ENCODE measurements around the gene MSLN.

The MSLN gene

DNA sequence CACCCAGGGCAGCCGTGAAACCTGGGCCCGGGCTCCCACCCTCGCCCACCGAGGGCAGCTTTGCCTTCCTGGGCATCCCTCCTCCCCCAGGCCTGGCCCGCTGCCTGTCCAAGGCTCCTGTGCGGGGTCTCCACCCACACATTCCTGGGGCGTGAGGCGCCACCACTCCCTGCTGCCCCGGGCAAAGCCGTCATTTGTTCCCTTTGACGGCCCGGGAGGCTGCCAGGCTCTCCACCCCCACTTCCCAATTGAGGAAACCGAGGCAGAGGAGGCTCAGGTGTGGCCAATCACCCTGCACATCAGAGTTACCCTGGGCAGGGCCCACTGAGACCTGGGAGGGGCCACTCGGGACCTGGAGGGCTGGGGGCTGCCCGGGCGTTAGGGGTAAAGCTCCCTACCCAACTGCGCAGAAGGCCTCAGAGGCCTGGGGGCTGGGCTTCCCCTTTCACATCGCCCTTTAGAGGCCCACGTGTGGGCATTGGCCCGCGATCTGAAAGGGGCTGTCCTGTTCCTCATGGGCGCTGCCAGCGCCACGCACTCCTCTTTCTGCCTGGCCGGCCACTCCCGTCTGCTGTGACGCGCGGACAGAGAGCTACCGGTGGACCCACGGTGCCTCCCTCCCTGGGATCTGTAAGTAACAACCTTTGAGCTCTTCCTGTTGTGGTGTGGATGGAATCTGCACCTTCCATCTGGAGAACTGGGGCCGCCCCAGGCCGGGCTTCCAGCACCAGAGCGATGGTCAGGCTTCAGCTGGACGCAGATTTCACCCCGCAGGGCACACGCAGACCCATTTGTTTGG lies at the start of gene MSLN:
TSS of gene MSLN (plus strand) at position 190 of the 799 bp plus-strand sequence. CDS start 1,947 bp downstream, outside the sequence.
- no peak for DNase-seq (ENCODE audit: low read depth in 2 of 2)

DNA sequence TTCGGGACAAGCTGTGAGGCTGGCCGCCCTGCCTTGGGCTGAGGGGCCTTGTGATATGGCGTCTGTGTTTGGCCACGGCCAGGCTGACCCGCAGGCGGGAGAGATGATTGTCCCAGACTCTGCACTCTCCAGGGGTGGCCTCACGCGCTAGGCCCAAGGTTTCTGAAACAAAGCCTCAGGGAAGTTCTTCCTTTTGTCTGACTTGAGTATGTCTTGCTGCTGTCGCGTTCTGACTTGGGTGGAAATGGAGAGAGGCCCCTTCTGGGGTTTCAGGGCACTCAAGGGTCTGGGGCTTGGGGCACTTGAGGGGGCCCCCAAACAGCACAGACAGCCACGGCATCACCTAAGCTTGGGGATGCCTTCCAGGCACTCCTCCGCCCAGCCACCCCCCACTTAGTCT lies 49.5 kb upstream of the MSLN start:
- DNase-seq (ENCODE audit: low read depth in 2 of 2), result no peak

DNA sequence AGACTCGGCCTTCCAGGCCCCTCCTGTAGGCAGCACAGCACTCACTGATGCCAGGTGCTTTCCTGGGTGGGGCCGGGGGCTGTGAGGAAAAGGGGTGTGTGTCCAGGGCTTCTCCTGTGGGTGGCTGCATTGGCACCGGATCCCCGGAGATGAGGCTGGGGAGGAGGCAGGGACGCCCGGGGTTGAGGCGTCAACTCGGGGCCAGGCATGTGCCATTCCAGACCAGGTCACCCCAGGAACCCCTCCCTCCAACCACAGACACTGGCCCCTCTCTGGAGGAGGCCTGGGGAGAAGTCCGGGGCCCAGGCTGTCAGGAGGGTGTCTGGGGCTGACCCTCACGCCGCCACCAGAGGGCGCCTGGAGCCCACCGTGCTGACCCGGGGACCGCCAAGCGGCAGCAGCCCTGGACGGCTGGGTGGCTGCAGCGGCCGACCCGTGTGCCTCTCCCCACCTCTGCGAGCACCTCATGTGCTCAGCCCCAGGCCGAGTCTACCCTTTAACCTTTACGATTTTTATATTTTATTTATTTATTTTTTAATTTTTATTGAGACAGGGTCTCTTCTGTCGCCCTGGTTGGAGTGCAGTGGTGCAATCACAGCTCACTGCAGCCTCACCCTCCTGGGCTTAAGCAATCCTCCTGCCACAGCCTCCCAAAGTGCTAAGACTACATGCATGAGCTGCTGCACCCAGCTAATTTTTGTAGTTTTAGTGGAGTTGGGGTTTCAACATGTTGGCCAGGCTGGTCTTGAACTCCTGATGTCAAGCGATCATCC lies 48.8 kb upstream of the MSLN start:
- peak; percentile 49 to 72 for DNase-seq (ENCODE audit: low read depth in 2 of 2)

DNA sequence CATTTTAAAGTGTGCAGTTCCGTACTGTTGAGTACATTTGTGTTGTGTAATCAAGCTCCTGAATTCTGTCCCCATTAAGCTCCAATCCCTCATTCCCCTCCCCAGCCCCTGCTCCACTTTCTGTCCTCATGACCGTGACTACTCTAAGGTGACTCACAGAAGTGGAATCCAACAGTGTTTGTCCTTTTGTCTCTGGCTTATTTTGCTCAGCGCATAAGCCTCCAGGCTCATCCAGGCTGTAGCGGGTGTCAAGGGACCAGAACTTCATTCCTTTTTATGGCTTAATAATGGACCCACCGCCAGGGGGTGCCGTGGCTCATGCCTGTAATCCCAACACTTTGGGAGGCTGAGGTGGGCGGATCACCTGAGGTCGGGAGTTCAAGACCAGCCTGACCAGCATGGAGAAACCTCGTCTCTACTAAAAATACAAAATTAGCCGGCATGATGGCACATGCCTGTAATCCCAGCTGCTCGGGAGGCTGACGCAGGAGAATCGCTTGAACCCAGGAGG lies 47.7 kb upstream of the MSLN start:
- peak in 1 of 2 experiments; percentile 62 for DNase-seq (ENCODE audit: low read depth in 2 of 2)

DNA sequence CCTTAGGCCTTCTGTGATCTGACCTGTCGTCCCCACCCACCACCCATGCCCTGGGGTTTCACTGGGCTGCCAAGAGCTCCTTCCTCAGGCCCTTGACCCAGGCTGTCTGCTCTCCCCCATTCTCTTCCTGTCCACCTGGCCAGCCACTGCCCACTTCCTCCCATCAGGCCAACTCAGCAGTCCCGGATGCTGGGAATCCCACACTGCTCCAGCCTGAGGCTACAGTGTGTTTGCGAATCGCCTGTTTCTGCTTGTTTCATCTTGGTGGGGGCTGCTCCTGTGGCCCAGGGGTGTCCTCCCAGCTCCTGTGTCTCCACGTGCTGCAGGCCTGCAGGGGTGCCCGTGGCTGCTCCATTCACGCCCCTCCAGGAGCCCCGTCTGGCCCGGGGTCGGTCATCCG lies 46.5 kb upstream of the MSLN start:
- DNase-seq (ENCODE audit: low read depth in 2 of 2), result no peak

DNA sequence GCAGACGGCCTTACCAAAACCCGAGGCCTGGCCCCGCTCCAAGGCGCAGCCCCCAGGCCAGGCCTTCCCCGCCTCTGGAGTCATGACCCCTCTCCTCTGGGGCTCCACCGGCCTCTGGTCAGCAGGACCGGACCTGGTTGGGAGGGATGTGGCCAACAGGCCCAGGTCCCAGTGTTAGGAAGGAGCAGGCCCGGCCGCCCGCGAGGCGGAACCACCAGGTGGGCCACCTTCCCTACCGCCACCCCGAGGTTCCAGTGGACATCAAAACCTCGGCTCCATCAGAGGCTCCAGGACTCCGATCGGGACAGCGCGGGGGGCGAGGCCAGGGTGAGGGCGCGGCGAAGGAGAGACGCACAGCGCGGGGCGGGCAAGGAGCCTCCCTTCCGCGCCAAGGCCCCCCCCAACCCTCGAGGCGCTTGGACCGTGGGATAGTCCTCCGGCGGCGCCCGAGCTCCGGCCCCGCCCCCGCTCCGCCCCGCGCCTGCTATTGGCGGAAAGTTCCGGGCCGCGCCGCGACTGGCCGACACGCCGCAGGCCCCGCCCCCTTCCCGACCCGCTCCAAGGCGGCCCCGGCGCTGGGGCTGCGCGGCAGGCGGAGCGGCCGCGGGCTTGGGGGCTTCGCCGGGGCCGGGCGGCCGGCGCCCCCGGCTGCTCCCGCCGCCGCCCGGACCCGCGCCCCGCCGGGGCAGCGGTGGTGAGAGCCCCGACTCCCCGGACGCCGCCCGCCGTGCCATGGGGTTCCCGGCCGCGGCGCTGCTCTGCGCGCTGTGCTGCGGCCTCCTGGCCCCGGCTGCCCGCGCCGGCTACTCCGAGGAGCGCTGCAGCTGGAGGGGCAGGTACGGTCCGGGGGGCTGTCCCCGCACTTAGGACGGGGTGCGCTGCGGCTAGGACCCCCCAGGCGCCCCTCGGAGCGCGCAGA lies 45.7 kb upstream of the MSLN start, which contains the start of gene METRN:
TSS of gene METRN (plus strand) at position 561 of the 919 bp plus-strand sequence. CDS start at position 733, 172 bp downstream.
- peak; percentile 76 to 92 for DNase-seq (ENCODE audit: low read depth in 2 of 2)

DNA sequence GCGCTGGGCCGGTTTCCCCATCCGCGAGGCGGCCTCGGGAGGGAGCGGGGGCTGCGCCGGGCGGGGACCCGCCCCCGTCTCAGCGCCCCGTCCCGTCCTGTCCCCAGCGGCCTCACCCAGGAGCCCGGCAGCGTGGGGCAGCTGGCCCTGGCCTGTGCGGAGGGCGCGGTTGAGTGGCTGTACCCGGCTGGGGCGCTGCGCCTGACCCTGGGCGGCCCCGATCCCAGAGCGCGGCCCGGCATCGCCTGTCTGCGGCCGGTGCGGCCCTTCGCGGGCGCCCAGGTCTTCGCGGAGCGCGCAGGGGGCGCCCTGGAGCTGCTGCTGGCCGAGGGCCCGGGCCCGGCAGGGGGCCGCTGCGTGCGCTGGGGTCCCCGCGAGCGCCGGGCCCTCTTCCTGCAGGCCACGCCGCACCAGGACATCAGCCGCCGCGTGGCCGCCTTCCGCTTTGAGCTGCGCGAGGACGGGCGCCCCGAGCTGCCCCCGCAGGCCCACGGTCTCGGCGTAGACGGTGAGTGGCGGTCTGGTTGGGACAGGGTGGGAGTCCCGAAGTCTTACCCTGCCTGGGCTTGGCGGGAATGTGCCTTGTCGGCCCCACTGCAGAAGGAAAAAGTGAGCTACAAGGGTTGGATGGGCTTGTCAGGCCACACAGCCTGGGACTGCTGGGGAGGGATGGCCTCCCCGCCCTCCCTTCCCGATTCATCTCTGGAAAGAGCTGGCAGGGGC lies 44.9 kb upstream of the MSLN start:
- DNase-seq (ENCODE audit: low read depth in 2 of 2), result no peak

DNA sequence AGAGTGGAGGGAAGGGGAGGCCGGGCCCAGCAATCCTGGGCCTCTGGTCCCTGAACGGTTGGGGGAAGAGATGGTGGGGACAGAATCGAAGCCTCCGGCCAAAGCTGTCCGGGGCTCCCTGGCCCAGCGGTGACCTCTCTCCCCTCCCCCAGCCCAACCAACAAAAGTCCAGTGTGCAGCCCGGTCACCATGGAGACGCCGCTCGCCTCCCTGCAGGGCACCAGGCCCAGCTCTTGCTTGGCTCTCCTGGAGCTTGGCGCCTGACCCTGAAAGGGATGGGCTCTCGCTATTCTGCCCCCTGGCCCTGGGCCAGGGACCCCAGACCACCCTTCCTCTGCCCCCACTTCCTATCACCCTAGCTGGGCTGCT lies 44.4 kb upstream of the MSLN start:
- no peak for DNase-seq (ENCODE audit: low read depth in 2 of 2)

DNA sequence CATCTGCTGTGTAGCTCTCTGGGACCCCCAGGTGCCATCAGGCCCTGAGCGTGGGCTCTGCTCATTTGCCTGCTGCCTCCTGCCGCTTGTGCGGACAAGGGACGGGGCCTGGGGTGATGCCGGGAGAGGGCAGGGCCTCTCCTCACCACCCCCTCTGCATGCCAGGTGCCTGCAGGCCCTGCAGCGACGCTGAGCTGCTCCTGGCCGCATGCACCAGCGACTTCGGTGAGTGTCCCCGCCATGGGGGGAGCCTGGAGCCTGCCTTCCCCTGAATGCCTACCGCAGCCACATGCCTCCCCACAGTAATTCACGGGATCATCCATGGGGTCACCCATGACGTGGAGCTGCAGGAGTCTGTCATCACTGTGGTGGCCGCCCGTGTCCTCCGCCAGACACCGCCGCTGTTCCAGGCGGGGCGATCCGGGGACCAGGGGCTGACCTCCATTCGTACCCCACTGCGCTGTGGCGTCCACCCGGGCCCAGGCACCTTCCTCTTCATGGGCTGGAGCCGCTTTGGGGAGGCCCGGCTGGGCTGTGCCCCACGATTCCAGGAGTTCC lies 43.7 kb upstream of the MSLN start:
- DNase-seq (ENCODE audit: low read depth in 2 of 2), result no peak

DNA sequence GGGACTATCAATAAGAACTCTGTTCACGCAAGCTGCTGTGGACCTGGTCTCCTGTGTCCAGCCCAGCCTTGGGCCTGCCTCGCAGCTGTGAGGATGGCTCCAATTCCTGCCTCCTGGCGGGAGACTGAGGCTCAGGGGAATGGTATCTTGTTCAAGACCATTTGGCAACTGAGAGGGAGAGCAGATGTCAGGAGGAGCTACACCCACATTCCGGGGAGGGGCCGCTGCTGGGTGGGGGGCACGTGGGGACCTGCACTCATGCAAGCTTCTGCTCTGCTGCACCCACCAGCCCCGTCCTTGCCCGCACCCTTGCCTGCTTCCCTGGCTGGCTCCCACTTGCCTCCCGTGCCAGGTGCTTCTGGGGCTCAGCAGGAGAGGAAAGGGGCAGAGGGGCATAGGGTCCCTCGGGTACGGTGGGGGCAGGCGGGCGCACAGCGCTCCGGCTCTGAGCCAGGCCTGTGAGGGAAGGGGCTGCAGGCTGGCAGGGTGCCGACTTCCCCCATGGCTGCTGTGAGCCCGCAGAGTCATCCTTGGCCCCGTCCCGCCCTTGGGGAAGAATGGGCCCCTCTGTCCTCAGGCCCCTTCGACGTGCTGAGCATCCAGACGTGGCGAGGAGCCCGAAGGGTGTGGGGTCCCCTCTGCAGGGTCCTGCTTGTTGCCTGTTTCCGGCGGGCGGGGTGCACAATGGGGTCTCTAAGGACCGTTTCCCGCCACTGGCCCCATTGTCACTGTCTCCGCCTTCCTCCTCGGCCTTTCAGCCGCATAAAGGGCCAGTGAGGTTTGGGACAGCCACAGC lies 42.9 kb upstream of the MSLN start:
- DNase-seq (ENCODE audit: low read depth in 2 of 2), result no peak

DNA sequence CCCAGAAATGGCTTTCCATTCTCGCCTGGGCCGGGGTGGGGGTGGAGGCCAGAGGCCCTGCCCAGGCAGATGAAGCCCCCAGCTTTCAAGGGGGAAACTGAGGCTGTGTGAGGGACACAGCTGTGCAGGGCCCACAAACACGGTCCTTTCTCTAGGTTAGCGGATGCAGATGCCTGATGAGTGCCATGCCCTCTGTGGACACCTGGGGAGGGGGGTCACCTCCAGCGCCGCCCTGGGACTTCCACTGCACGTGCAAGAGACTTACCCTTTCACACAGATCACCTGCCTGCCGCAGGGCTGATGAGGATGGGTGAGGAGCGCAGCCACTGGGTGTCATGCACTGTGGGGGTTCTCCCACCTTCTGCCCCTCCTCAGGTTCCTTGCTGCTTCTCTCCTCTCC lies 42.1 kb upstream of the MSLN start:
- DNase-seq (ENCODE audit: low read depth in 2 of 2), result no peak

DNA sequence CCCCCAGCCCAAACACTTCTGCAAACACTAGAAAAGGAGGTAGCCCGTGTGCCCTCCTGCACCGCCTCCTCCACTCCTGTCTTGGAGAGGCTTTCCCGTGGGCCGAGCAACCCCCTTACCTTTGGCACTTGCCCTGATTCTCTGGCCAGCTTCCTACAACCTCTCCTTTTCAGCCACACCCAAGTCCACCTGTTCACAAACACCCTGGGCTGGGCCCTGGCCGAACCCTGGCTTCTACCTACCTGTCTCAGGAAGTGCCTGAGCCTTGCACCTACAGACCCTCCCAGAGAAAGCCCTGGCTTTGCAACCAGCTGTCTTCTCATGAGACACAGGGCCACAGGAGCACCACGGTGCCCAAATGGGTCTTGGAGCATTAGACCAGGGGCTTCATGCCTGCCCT lies 41.6 kb upstream of the MSLN start:
- no peak for DNase-seq (ENCODE audit: low read depth in 2 of 2)

DNA sequence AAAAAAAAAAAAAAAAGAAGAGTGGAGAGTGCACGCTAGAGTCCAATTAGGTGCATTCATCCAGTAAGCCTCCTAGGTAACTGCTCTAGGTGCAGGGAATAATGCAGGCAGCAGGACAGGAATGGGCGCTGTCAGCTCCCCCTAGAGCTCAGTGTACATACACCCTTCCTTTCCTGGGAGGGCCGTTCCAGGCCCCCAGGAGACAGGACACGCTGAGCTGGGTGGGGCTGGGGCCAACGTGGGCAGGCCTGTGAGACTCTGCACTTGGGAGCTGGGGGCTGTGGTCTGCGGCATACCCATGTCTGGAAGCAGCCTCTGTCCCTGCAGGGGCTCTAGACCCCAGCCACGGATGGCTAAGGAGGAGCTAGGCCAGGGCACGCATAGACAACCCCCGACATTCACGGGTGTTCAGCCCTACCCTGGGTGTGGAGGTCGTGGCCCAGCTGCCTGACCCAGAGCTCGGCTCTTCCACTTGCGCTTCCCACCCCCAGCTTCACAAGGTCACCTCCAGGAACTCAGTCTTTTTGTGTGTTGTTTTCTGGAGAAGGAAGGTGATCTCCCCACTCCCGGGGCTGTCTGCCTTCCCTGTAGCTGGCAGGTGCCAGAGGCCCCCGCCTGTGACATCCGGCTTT lies 40.6 kb upstream of the MSLN start:
- DNase-seq (ENCODE audit: low read depth in 2 of 2), result no peak

DNA sequence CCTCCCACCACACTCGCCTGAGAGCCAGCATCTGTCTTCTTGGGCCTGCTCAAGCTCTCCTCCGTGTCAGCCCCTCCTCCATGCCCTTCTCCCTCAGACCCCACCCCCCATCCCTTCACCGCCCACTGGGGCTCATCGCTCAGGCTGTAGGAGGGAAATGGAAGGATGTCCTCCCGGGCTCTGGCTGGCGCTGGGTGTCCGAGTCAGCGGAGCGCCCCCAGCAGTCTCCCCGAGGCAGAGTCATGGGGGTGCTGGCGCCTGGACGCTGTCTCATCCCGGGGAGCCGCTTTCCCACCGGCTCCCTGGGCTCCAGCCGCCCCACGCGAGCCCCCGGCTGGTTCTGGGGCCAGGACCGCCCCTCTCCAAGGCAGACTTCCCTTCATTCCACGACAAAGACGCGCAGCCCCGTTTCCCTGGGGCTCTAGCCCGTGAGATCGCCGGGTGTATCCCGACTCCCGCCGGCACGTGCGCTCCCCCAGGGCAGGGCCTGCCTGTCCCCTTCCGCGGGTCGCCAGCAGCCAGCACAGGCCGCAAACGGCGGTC lies 40.0 kb upstream of the MSLN start:
- DNase-seq (ENCODE audit: low read depth in 2 of 2), result peak in 1 of 2 experiments; percentile 60

DNA sequence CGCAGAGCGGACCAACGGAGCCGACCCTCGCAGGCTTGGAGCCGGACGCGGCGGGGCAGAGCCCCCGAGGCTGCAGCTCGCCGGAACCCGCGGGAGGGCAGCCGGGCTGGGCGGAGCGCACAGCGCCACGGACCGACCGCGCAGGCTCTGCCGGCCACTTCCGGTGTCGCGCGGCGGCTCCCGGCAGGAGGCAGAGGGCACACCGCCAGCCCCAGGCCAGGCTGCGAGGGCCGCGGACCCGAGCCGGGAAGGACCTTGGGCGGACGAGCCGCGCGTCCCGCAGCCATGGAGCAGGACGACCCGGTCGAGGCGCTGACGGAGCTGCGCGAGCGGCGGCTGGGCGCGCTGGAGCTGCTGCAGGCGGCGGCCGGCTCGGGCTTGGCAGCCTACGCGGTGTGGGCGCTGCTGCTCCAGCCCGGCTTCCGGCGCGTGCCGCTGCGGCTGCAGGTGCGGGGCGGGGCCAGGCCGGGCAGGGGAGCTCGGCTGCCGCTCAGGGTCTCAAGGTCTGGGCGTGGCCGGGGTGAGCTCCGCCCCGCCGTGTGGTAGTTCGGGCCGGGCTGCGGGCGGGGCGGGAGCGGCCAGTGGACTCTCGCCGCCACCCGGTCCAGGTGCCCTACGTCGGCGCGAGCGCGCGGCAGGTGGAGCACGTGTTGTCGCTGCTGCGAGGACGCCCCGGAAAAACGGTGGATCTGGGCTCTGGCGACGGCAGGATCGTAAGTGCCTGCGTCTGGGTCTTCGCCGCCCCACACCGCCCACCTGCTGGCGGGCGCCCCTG lies 39.4 kb upstream of the MSLN start, which contains the start of gene ANTKMT:
TSS of gene ANTKMT (plus strand) at position 157 of the 775 bp plus-strand sequence. CDS start at position 286, 129 bp downstream.
- peak; percentile 61 to 72 for DNase-seq (ENCODE audit: low read depth in 2 of 2)

DNA sequence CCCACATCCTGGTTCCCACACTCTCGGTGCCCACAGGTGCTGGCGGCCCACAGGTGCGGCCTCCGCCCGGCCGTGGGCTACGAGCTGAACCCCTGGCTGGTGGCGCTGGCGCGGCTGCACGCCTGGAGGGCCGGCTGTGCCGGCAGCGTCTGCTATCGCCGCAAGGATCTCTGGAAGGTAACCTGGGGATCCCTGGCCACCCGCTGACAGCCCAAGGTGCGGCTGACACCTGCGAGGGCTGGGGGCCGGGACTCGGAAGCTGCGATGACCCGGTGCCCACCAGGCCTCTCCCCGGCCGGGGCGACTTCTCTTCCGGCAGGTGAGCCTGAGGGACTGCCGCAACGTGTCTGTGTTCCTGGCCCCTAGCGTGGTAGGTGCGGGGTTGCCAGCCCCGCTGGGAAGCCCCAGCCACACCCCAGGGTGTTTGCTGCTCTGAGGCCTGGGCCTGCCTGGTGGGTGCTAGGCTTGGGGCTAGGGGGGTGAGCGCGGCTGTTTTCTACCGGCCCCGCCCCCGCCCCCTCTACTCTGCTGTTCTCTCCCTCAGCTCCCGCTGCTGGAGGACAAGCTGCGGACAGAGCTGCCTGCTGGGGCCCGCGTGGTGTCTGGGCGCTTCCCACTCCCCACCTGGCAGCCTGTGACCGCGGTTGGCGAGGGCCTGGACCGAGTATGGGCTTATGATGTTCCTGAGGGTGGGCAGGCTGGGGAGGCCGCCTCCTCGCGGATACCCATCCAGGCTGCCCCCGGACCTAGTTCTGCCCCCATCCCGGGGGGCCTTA lies 38.6 kb upstream of the MSLN start:
- DNase-seq (ENCODE audit: low read depth in 2 of 2), result no peak

Data from stimulated activated CD4-positive, alpha-beta T cell treated with anti-CD3 and anti-CD28 coated beads, Interleukin-12 subunit alpha, Interleukin-12 subunit beta, amount 100 ng/mL, for 24 hours (primary cell).